ENCODE data around the gene ZNF648.

ZNF648 gene

DNA sequence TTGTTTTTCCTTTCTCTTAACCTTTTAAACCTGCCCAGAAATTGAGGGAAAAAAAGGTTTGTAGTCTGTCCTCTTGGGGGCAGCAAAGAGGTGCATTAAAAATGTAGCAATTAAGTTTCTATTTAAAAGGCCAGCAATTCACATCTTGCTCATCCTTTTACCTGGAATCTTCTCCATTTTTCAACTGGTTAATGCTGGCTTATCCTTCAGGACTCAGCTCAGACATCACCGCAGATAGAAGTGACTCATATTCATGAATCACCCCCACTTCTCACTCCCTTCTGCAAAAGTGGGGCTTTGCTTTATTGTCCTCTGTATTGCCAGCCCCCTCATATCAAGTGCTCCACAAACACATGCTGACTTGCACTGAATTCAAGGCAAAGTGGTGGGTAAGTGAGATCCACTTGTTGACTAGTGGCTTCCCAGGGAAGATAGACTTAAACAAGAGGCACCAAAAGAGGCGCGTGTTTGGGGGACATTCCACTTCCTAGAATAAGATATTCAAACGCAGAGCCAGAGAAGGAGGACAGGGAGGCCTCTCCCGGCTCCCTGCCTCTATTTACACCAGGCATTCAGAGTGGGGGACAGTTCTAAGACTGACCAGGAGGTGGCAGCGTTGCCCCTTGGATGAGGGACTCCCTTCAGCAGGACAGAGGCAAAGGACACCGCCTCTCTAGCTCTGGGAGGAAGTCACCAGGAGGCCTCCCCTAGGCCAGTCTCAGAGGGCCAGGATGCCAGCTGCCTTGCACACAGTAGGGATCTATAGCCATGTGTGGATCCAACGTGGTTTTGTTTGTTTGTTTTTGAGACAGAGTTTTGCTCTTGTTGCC is 23.2 kb upstream of the ZNF648 start:
- Histone ChIP-seq H3K4me1 (ENCODE audit: control insufficient read depth, low read depth, low read length) (no peaks in the 10 kb centered on the region), H4K5ac (ENCODE audit: low read length) (no peak overlapping the region), H3K36me3 (ENCODE audit: control insufficient read depth, insufficient read depth, low read length) (no peaks in the 10 kb centered on the region), H2AK5ac (ENCODE audit: low read length) (no peak overlapping the region), H3K18ac (ENCODE audit: low read length) (no peak overlapping the region), H2BK15ac (replicated peaks; ENCODE audit: low read depth) (no peak overlapping the region), H4K8ac (ENCODE audit: low read depth, low read length) (no peak overlapping the region), H3K4me2 (ENCODE audit: low read length) (no peak overlapping the region), H3K27ac (ENCODE audit: low read depth, low read length) (no peak overlapping the region), H3K4ac (ENCODE audit: low read depth, low read length) (no peak overlapping the region), H2BK5ac (ENCODE audit: low read length) (no peak overlapping the region), H3K4me3 (ENCODE audit: low read length) (no peak overlapping the region), H3K56ac (ENCODE audit: low read length) (peak overlapping the region; percentile 51), H3K79me1 (ENCODE audit: low read length) (no peaks in the 10 kb centered on the region), H3K9ac (ENCODE audit: low read length) (peak overlapping the region; percentile 12), H3K27me3 (ENCODE audit: insufficient read depth, low read length, poor library complexity) (no peaks in the 10 kb centered on the region), H3K79me2 (ENCODE audit: control insufficient read depth, insufficient read depth, low read length) (no peaks in the 10 kb centered on the region), H2BK120ac (ENCODE audit: low read depth, low read length) (no peak overlapping the region), H3K23ac (ENCODE audit: low read length) (no peak overlapping the region)
- DNase-seq: peak; percentile 95
- WGBS (ENCODE audit: extremely low coverage, insufficient coverage, low lambda C conversion rate): no CpG with 5 or more reads among the region's 8 CpGs

DNA sequence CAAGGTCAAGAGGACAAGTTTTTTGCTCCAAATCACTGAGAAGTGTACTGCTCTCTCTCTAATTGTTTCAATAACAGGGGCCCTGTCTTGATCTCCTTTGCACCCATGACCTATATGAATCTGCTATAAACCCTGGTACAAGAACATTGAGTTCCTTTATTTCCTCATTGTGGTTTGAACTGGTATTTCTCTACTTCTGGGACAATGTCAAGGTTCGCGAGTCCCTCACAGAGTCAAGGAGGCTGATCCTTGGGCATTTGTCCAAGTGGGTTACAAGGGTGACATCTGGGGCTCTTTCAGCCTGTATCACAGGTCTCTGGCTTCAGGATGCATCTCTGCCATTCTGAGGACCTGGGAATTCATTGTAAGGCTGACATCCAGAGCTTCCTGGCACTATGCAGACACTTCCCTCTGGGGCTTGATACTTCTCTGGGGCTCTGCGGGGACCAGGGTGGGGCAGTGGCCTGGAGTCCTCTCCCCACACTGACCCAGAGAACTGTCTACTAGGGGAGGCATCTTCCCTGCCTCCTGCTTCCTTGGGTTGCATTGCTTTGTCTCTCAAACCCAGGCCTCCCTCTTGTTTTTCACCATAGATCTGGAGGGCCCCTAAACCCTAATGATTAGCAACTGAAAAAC is 22.5 kb upstream of the ZNF648 start:
- peak overlapping the region; percentile 45 for H3K56ac ChIP-seq (ENCODE audit: low read length)
- no peaks in the 10 kb centered on the region for H3K36me3 ChIP-seq (ENCODE audit: control insufficient read depth, insufficient read depth, low read length)

DNA sequence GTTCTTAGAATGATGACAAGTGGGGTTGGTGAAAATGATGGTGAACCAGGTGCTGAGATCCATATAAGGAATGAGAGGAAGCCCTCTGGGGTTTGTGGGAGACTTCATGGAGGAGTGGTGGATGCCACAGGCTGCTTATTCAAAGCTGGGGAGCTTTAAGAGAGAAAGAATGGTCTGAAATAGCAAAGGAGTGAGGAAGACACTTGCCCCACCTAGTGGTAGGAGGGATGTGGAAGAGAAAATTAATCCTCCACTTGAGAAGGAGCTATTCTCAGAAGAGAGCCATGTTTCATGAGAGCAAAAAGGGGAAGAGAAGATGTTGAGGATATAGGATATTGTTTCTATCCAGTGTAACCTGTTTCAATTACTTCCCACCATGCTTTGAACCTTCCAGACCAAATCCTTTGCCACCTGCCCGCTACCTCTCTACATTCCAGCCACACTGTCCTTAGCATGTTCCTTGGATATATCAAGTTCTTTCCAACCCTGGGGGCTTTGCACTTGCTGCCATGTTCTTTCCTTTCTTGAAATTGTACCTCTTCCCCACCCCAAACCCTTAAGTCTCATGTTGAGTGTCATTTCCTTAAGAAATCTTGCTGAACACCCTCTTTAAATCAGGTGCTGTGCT is 19.6 kb upstream of the ZNF648 start:
- no peaks in the 10 kb centered on the region for H3K79me1 ChIP-seq (ENCODE audit: low read length)
- H4K8ac ChIP-seq (ENCODE audit: low read depth, low read length): no peak overlapping the region
- H3K9ac ChIP-seq (ENCODE audit: low read length): no peak overlapping the region
- H2BK5ac ChIP-seq (ENCODE audit: low read length): no peak overlapping the region
- no peak overlapping the region for H2AK5ac ChIP-seq (ENCODE audit: low read length)
- no peaks in the 10 kb centered on the region for H3K79me2 ChIP-seq (ENCODE audit: control insufficient read depth, insufficient read depth, low read length)
- peak; percentile 66 for DNase-seq
- no peaks in the 10 kb centered on the region for H3K27me3 ChIP-seq (ENCODE audit: insufficient read depth, low read length, poor library complexity)
- no CpG with 5 or more reads among the region's 1 CpG for WGBS (ENCODE audit: extremely low coverage, insufficient coverage, low lambda C conversion rate)
- no peak overlapping the region for H3K23ac ChIP-seq (ENCODE audit: low read length)
- no peak overlapping the region for H2BK15ac ChIP-seq (replicated peaks; ENCODE audit: low read depth)
- H3K18ac ChIP-seq (ENCODE audit: low read length): no peak overlapping the region
- no peak overlapping the region for H2BK120ac ChIP-seq (ENCODE audit: low read depth, low read length)
- H3K36me3 ChIP-seq (ENCODE audit: control insufficient read depth, insufficient read depth, low read length): no peaks in the 10 kb centered on the region
- no peak overlapping the region for H3K4me2 ChIP-seq (ENCODE audit: low read length)
- H3K27ac ChIP-seq (ENCODE audit: low read depth, low read length): no peak overlapping the region
- no peak overlapping the region for H3K4ac ChIP-seq (ENCODE audit: low read depth, low read length)
- no peaks in the 10 kb centered on the region for H3K4me1 ChIP-seq (ENCODE audit: control insufficient read depth, low read depth, low read length)
- H3K56ac ChIP-seq (ENCODE audit: low read length): no peak overlapping the region
- no peak overlapping the region for H4K5ac ChIP-seq (ENCODE audit: low read length)
- no peak overlapping the region for H3K4me3 ChIP-seq (ENCODE audit: low read length)

More for the DNA sequence above, 22.5 kb upstream of the ZNF648 start:
- Histone ChIP-seq H3K4ac (ENCODE audit: low read depth, low read length) (no peak overlapping the region), H2BK15ac (replicated peaks; ENCODE audit: low read depth) (no peak overlapping the region), H3K79me2 (ENCODE audit: control insufficient read depth, insufficient read depth, low read length) (no peaks in the 10 kb centered on the region), H4K8ac (ENCODE audit: low read depth, low read length) (no peak overlapping the region), H3K4me2 (ENCODE audit: low read length) (no peak overlapping the region), H4K5ac (ENCODE audit: low read length) (no peak overlapping the region), H2BK120ac (ENCODE audit: low read depth, low read length) (no peak overlapping the region), H3K23ac (ENCODE audit: low read length) (no peak overlapping the region), H3K27ac (ENCODE audit: low read depth, low read length) (no peak overlapping the region), H3K79me1 (ENCODE audit: low read length) (no peaks in the 10 kb centered on the region), H2BK5ac (ENCODE audit: low read length) (no peak overlapping the region), H3K9ac (ENCODE audit: low read length) (no peak overlapping the region), H3K18ac (ENCODE audit: low read length) (no peak overlapping the region), H2AK5ac (ENCODE audit: low read length) (no peak overlapping the region), H3K27me3 (ENCODE audit: insufficient read depth, low read length, poor library complexity) (no peaks in the 10 kb centered on the region), H3K4me3 (ENCODE audit: low read length) (no peak overlapping the region), H3K4me1 (ENCODE audit: control insufficient read depth, low read depth, low read length) (no peaks in the 10 kb centered on the region)
- no CpG with 5 or more reads among the region's 3 CpGs for WGBS (ENCODE audit: extremely low coverage, insufficient coverage, low lambda C conversion rate)
- DNase-seq: no peak

DNA sequence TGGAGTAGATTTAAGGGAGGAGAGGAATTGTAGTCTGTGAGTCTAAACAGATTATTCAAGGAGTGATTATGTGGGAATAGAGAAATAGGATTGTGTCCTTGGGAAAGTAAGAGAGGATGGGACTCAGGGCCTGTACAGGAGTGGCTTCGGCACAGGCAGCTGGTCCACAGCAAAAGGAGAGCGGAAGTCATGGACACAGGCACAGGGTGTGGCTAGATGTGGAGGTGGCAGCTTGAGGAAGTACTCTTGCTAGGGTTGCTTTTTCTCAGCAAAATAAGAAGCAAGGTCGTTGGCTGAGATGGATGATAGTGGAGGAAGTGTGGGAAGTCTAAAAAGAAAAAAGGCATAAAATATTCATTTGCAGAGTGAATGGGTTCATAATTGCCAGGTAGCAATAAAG is 18.5 kb upstream of the ZNF648 start:
- no peaks in the 10 kb centered on the region for H3K36me3 ChIP-seq (ENCODE audit: control insufficient read depth, insufficient read depth, low read length)
- H2AK5ac ChIP-seq (ENCODE audit: low read length): no peak overlapping the region
- no peak overlapping the region for H3K4ac ChIP-seq (ENCODE audit: low read depth, low read length)
- no peak overlapping the region for H2BK15ac ChIP-seq (replicated peaks; ENCODE audit: low read depth)
- WGBS (ENCODE audit: extremely low coverage, insufficient coverage, low lambda C conversion rate): no CpG with 5 or more reads among the region's 3 CpGs
- H3K4me3 ChIP-seq (ENCODE audit: low read length): no peak overlapping the region
- H3K23ac ChIP-seq (ENCODE audit: low read length): no peak overlapping the region
- H3K27me3 ChIP-seq (ENCODE audit: insufficient read depth, low read length, poor library complexity): no peaks in the 10 kb centered on the region
- H3K79me2 ChIP-seq (ENCODE audit: control insufficient read depth, insufficient read depth, low read length): no peaks in the 10 kb centered on the region
- no peaks in the 10 kb centered on the region for H3K4me1 ChIP-seq (ENCODE audit: control insufficient read depth, low read depth, low read length)
- no peak overlapping the region for H4K8ac ChIP-seq (ENCODE audit: low read depth, low read length)
- H3K79me1 ChIP-seq (ENCODE audit: low read length): no peaks in the 10 kb centered on the region
- no peak overlapping the region for H3K18ac ChIP-seq (ENCODE audit: low read length)
- H3K56ac ChIP-seq (ENCODE audit: low read length): no peak overlapping the region
- no peak overlapping the region for H2BK120ac ChIP-seq (ENCODE audit: low read depth, low read length)
- H2BK5ac ChIP-seq (ENCODE audit: low read length): no peak overlapping the region
- H3K4me2 ChIP-seq (ENCODE audit: low read length): no peak overlapping the region
- no peak for DNase-seq
- H3K9ac ChIP-seq (ENCODE audit: low read length): no peak overlapping the region
- no peak overlapping the region for H3K27ac ChIP-seq (ENCODE audit: low read depth, low read length)
- H4K5ac ChIP-seq (ENCODE audit: low read length): no peak overlapping the region

DNA sequence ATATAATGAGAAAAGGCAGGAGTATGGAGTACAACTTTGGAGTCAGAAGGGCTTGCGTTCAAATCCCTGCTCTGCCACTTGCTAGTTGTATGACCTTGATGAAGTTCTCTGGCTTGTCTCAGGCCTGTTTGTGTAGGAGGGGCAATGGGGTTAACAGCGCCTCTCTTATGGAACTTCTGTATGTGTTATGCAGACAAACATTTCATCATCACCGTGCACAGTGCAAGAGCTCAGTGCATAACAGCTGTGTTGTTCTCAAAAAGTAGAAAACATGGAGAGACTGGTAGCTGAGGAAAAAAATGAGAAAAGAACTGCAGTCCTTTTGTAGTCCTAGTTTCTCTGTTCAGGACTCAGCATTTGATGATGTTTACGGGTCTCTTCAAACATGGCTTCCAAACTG is 10.4 kb upstream of the ZNF648 start:
- no peak overlapping the region for H3K4ac ChIP-seq (ENCODE audit: low read depth, low read length)
- H4K8ac ChIP-seq (ENCODE audit: low read depth, low read length): no peak overlapping the region
- no peaks in the 10 kb centered on the region for H3K27me3 ChIP-seq (ENCODE audit: insufficient read depth, low read length, poor library complexity)
- H2BK120ac ChIP-seq (ENCODE audit: low read depth, low read length): no peak overlapping the region
- no peak overlapping the region for H2BK5ac ChIP-seq (ENCODE audit: low read length)
- no peak overlapping the region for H4K5ac ChIP-seq (ENCODE audit: low read length)
- no peaks in the 10 kb centered on the region for H3K4me1 ChIP-seq (ENCODE audit: control insufficient read depth, low read depth, low read length)
- H3K79me1 ChIP-seq (ENCODE audit: low read length): no peaks in the 10 kb centered on the region
- H3K27ac ChIP-seq (ENCODE audit: low read depth, low read length): no peak overlapping the region
- H2BK15ac ChIP-seq (replicated peaks; ENCODE audit: low read depth): no peak overlapping the region
- H3K23ac ChIP-seq (ENCODE audit: low read length): no peak overlapping the region
- no peak for DNase-seq
- H3K4me3 ChIP-seq (ENCODE audit: low read length): no peak overlapping the region
- no peak overlapping the region for H2AK5ac ChIP-seq (ENCODE audit: low read length)
- no CpG with 5 or more reads among the region's 4 CpGs for WGBS (ENCODE audit: extremely low coverage, insufficient coverage, low lambda C conversion rate)
- H3K56ac ChIP-seq (ENCODE audit: low read length): no peak overlapping the region
- no peaks in the 10 kb centered on the region for H3K36me3 ChIP-seq (ENCODE audit: control insufficient read depth, insufficient read depth, low read length)
- no peak overlapping the region for H3K9ac ChIP-seq (ENCODE audit: low read length)
- no peaks in the 10 kb centered on the region for H3K79me2 ChIP-seq (ENCODE audit: control insufficient read depth, insufficient read depth, low read length)
- H3K4me2 ChIP-seq (ENCODE audit: low read length): no peak overlapping the region
- no peak overlapping the region for H3K18ac ChIP-seq (ENCODE audit: low read length)

Data from mesendoderm (in vitro differentiated cells).